Upper lobe of right lung (tissue), 1 donor: Measurements from ENCODE around the gene MAST3. TPM values are rescaled to one million over a fixed set of nuclear protein-coding genes. Genes with fewer than 3 reads are reported as not detected.

Experiments used
- ATAC-seq: fragments of 200-7000 bp; cut with Tn5 transposase; one replicate; pipeline ENCODE4 v1.9.1; 2020; ENCODE audit warnings: mild to moderate bottlenecking, moderate library complexity
- DNase-seq: peaks from one replicate; pipeline ENCODE4 v3.0.0-alpha.2; 2020
- H3K27ac ChIP-seq: fragments of 200-600 bp; one replicate; pipeline ENCODE4 v1.8.0; 2022
- H3K27me3 ChIP-seq: fragments of 200-600 bp; one replicate; pipeline ENCODE4 v1.8.0; 2022; ENCODE audit warnings: mild to moderate bottlenecking
- H3K36me3 ChIP-seq: fragments of 200-600 bp; one replicate; pipeline ENCODE4 v1.8.0; 2022
- H3K4me1 ChIP-seq: fragments of 200-600 bp; one replicate; pipeline ENCODE4 v1.8.0; 2022
- H3K4me3 ChIP-seq: fragments of 200-600 bp; one replicate; pipeline ENCODE4 v1.8.0; 2022; ENCODE audit warnings: mild to moderate bottlenecking
- H3K9me3 ChIP-seq: fragments of 200-600 bp; one replicate; pipeline ENCODE4 v1.8.0; 2022
- intact Hi-C: fragments of 100-400 bp; cut with DNase I; formaldehyde crosslinking; loops from one replicate; pipeline ENCODE4 v1.11.0; 2022
- total RNA-seq: library from RNA; stranded (reverse); fragmentation: NEBNext Ultra II Directional; extraction: Animal tissue kit (Norgen Biotek cat#: 25700); gene quantifications from one replicate; pipeline ENCODE4 v1.2.1, GENCODE V29; 2021
- TF ChIP-seq, protein P1 (sequence below): fragments of 200-600 bp; IDR thresholded peaks from one replicate; pipeline ENCODE4 v1.8.0; 2022; ENCODE audit warnings: antibody characterized with exemption
- donor health status: DM: no; HTN: yes; CAD: no; lungs with severe emphysema.

Gene MAST3
- total RNA-seq, 1 donor from 2014 or later = 23.1 TPM

DNA sequence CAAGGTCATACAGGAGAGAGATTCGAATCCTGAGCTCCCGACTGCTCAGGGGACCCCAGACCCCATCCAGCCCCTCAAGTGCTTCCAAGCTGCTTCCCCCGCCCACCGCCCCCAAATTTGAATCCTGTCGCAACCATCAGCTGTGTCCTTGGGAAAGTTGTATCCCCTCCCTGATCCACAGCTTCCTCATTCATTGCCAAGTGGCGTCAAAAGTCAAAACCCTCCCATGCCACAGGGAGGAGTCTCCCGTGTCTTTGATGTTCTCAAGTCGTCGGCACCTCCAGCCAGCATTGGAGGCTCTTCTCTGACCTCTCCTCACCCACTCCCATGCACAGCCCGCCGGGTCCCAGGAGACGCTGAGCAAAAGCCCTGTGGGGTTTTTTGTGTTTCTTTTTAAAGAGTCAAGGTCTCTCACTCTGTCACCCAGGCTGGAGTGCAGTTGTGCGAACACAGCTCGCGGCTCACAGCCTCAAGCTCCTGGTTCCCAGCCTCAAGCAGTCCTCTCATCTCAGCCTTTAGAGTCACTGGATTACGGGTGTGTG is 73.2 kb downstream of the MAST3 start:
- peaks cover 25% of the 10 kb centered on the region for H3K36me3 ChIP-seq
- peak; percentile 76 for DNase-seq
- H3K27ac ChIP-seq = peak overlapping the region; percentile 75
- TF ChIP-seq, protein P1, sequence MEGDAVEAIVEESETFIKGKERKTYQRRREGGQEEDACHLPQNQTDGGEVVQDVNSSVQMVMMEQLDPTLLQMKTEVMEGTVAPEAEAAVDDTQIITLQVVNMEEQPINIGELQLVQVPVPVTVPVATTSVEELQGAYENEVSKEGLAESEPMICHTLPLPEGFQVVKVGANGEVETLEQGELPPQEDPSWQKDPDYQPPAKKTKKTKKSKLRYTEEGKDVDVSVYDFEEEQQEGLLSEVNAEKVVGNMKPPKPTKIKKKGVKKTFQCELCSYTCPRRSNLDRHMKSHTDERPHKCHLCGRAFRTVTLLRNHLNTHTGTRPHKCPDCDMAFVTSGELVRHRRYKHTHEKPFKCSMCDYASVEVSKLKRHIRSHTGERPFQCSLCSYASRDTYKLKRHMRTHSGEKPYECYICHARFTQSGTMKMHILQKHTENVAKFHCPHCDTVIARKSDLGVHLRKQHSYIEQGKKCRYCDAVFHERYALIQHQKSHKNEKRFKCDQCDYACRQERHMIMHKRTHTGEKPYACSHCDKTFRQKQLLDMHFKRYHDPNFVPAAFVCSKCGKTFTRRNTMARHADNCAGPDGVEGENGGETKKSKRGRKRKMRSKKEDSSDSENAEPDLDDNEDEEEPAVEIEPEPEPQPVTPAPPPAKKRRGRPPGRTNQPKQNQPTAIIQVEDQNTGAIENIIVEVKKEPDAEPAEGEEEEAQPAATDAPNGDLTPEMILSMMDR = no peak
- H3K27me3 ChIP-seq = no peaks in the 10 kb centered on the region
- no peak overlapping the region for H3K4me3 ChIP-seq
- ATAC-seq = peak; percentile 32
- H3K4me1 ChIP-seq = peaks cover 21% of the 10 kb centered on the region
- intact Hi-C loops = no loop called here
- no peaks in the 10 kb centered on the region for H3K9me3 ChIP-seq

- DNase-seq (peak; percentile 72), ATAC-seq (no peak)
- Histone ChIP-seq H3K36me3 (peaks cover 16% of the 10 kb centered on the region), H3K9me3 (no peaks in the 10 kb centered on the region), H3K4me3 (no peak overlapping the region), H3K27ac (peak overlapping the region; percentile 75), H3K4me1 (peaks cover 21% of the 10 kb centered on the region), H3K27me3 (no peaks in the 10 kb centered on the region)
- intact Hi-C loops = no loop called here
- TF ChIP-seq, protein P1 = no peak
These were observed 74.2 kb downstream of the MAST3 start for GRCh38 chr19:18171605-18172327.

GRCh38 chr19:18172331-18173053 is 74.9 kb downstream of the MAST3 start:
- DNase-seq = no peak
- Histone ChIP-seq H3K4me1 (peaks cover 21% of the 10 kb centered on the region), H3K36me3 (peaks cover 14% of the 10 kb centered on the region), H3K27me3 (no peaks in the 10 kb centered on the region), H3K9me3 (no peaks in the 10 kb centered on the region), H3K4me3 (no peak overlapping the region), H3K27ac (peak overlapping the region; percentile 60)
- no peak for ATAC-seq
- intact Hi-C loops = no loop called here
- TF ChIP-seq, protein P1 = no peak

DNA sequence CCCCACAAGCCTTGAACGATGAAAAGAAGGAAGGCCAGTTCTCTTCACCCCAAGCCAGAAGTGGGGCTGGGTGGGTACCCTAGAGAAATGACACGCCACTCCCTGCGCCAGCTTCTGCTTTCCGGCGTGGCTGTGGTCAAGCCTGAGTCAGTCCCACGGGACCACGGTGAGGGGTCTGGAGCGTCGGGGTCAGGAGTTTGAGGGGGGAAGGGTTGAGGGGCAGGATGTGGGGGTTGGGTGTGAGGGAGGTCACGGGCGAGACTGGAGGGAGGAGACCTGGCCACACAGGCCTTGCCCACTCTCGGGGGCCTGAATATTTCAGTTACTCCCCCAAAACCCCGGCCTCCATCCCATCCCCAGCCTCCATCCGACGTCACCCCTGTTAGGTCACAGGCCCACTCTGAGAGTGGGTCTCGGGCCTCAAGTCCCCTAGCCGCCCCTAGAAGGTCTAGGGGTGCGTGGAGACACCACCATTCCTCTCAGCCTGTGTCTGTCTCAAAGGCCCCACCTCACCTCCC is 75.5 kb downstream of the MAST3 start:
- DNase-seq (peak; percentile 91), ATAC-seq (peak; percentile 64)
- H3K4me1 ChIP-seq = peaks cover 21% of the 10 kb centered on the region
- H3K27me3 ChIP-seq = no peaks in the 10 kb centered on the region
- TF ChIP-seq, protein P1 = no peak
- intact Hi-C loops = no loop called here
- H3K4me3 ChIP-seq = peak overlapping the region; percentile 77
- H3K36me3 ChIP-seq = peaks cover 18% of the 10 kb centered on the region
- H3K9me3 ChIP-seq = no peaks in the 10 kb centered on the region
- peak overlapping the region; percentile 78 for H3K27ac ChIP-seq

DNA sequence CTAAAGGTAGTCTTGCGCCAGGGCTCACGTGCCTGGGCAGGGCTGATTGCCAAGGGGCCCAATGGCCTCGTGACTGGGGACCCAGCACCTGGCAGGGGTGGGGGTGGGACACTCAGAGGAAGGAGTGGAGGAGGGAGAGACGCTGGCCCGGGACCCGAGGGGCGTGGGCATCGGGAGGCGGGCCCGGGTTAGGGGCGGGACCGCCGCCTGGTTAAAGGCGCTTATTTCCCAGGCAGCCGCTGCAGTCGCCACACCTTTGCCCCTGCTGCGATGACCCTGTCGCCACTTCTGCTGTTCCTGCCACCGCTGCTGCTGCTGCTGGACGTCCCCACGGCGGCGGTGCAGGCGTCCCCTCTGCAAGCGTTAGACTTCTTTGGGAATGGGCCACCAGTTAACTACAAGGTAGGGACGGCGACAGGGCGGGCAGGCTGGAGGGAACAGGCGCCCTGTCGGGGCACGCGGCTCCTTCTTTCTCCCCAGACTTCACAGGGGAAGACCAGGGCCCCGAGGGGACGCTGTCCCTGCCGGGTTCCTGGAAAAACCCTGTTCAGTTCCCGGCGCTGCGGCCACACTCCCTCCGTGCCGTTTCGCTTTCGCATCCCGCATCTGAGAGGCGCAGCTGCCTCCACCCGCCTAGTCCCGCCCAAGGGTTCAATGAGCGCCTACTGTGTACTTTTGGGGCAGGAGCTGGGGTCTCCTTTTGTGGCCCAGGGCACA is 76.2 kb downstream of the MAST3 start, which contains the start of gene IFI30:
Gene IFI30 (plus strand): TSS at position 242 of the 717 bp plus-strand sequence. CDS start 29 bp downstream, at position 271.
- Histone ChIP-seq H3K9me3 (no peaks in the 10 kb centered on the region), H3K36me3 (peaks cover 18% of the 10 kb centered on the region), H3K4me1 (peaks cover 21% of the 10 kb centered on the region), H3K4me3 (peak within 1 kb of the TSS; percentile 77), H3K27ac (peak within 1 kb of the TSS; percentile 78), H3K27me3 (no peaks in the 10 kb centered on the region)
- ATAC-seq (peak; percentile 86), DNase-seq (peak; percentile 95)
- intact Hi-C loops = no loop called here
- TF ChIP-seq, protein P1 = no peak
